H9 (cell line): Measurements from ENCODE around the gene SCN8A. TPM values are rescaled to one million over a fixed set of nuclear protein-coding genes. Genes with fewer than 3 reads are reported as not detected.

Experiments used
- DNase-seq: peaks from one replicate; pipeline ENCODE4 v3.0.0-alpha.2; 2017
- H2AFZ ChIP-seq: one replicate; pipeline ENCODE4 v1.6.1; 2013; ENCODE audit warnings: mild to moderate bottlenecking, low read length, control low read depth, moderate library complexity
- H2AK5ac ChIP-seq: 2 replicates; pipeline ENCODE4 v1.6.1; 2013; ENCODE audit warnings: low read length, control low read depth, mixed read lengths; ENCODE audit not compliant: insufficient read length
- H2BK120ac ChIP-seq: one replicate; pipeline ENCODE4 v1.6.1; 2013; ENCODE audit warnings: low read depth, mild to moderate bottlenecking, low read length, control low read depth, inconsistent platforms; ENCODE audit not compliant: poor library complexity, severe bottlenecking
- H2BK12ac ChIP-seq: 2 replicates; pipeline ENCODE4 v1.6.1; 2013; ENCODE audit warnings: low read length, control low read depth, mixed read lengths, low read depth; ENCODE audit not compliant: insufficient read length
- H2BK15ac ChIP-seq: 2 replicates; pipeline ENCODE4 v1.6.1; 2013; ENCODE audit warnings: low read depth, low read length, control low read depth
- H2BK20ac ChIP-seq: one replicate; pipeline ENCODE4 v1.6.1; 2013; ENCODE audit warnings: low read depth, mild to moderate bottlenecking, low read length, control low read depth, inconsistent platforms; ENCODE audit not compliant: poor library complexity, severe bottlenecking
- H2BK5ac ChIP-seq: 2 replicates; pipeline ENCODE4 v1.6.1; 2013; ENCODE audit warnings: low read length, control low read depth, mixed read lengths; ENCODE audit not compliant: insufficient read length
- H3K14ac ChIP-seq: 2 replicates; pipeline ENCODE4 v1.6.1; 2013; ENCODE audit warnings: low read length, control low read depth; ENCODE audit not compliant: insufficient read depth
- H3K18ac ChIP-seq: 2 replicates; pipeline ENCODE4 v1.6.1; 2013; ENCODE audit warnings: low read depth, mild to moderate bottlenecking, mixed read lengths, low read length, control low read depth; ENCODE audit not compliant: insufficient read length
- H3K23ac ChIP-seq: 2 replicates; pipeline ENCODE4 v1.6.1; 2013; ENCODE audit warnings: low read length, control low read depth, mixed read lengths, low read depth; ENCODE audit not compliant: insufficient read length
- H3K23me2 ChIP-seq: 2 replicates; pipeline ENCODE4 v1.6.1; 2013; ENCODE audit warnings: low read depth, mild to moderate bottlenecking, mixed read lengths, low read length, control low read depth; ENCODE audit not compliant: insufficient read length, poor library complexity, severe bottlenecking
- H3K27ac ChIP-seq: 2 replicates; pipeline ENCODE4 v1.5.1; 2013; ENCODE audit warnings: low read length, control low read depth, mixed read lengths, low read depth; ENCODE audit not compliant: insufficient read length
- H3K27me3 ChIP-seq: 2 replicates; pipeline ENCODE4 v1.6.1; 2013; ENCODE audit warnings: low read length, control low read depth, inconsistent platforms; ENCODE audit not compliant: insufficient read depth
- H3K4ac ChIP-seq: 2 replicates; pipeline ENCODE4 v1.6.1; 2013; ENCODE audit warnings: low read depth, mild to moderate bottlenecking, control low read depth, inconsistent platforms, low read length, moderate library complexity
- H3K4me1 ChIP-seq: 2 replicates; pipeline ENCODE4 v1.6.1; 2013; ENCODE audit warnings: low read length, control low read depth, inconsistent platforms; ENCODE audit not compliant: insufficient read depth
- H3K4me2 ChIP-seq: 2 replicates; pipeline ENCODE4 v1.6.1; 2013; ENCODE audit warnings: low read length, control low read depth, mixed read lengths; ENCODE audit not compliant: insufficient read length, insufficient read depth
- H3K56ac ChIP-seq: 2 replicates; pipeline ENCODE4 v1.6.1; 2013; ENCODE audit warnings: low read depth, mild to moderate bottlenecking, mixed read lengths, low read length, control low read depth; ENCODE audit not compliant: insufficient read length
- H3K79me1 ChIP-seq: 2 replicates; pipeline ENCODE4 v1.6.1; 2013; ENCODE audit warnings: low read depth, mild to moderate bottlenecking, moderate library complexity, low read length, control low read depth, inconsistent platforms; ENCODE audit not compliant: insufficient read depth, poor library complexity, severe bottlenecking
- H3K79me2 ChIP-seq: 2 replicates; pipeline ENCODE4 v1.6.1; 2013; ENCODE audit warnings: low read length, control low read depth, inconsistent platforms; ENCODE audit not compliant: insufficient read depth
- H3K9ac ChIP-seq: 2 replicates; pipeline ENCODE4 v1.6.1; 2013; ENCODE audit warnings: low read length, control low read depth, mixed read lengths; ENCODE audit not compliant: insufficient read length; ENCODE audit errors: extremely low read depth
- H3K9me3 ChIP-seq: one replicate; pipeline ENCODE4 v1.6.1; 2013; ENCODE audit warnings: low read depth, low read length, inconsistent platforms; ENCODE audit not compliant: control insufficient read depth
- H3T11ph ChIP-seq: one replicate; pipeline ENCODE4 v1.6.1; 2013; ENCODE audit warnings: mild to moderate bottlenecking, low read length, control low read depth, inconsistent platforms
- H4K20me1 ChIP-seq: one replicate; pipeline ENCODE4 v1.6.1; 2013; ENCODE audit not compliant: control insufficient read depth, insufficient read length, insufficient read depth
- H4K5ac ChIP-seq: 2 replicates; pipeline ENCODE4 v1.6.1; 2013; ENCODE audit warnings: low read depth, mild to moderate bottlenecking, mixed read lengths, low read length, control low read depth; ENCODE audit not compliant: insufficient read length
- H4K8ac ChIP-seq: replicated peaks from 2 replicates; pipeline ENCODE4 v1.6.1; 2013; ENCODE audit warnings: low read length, control low read depth, mixed read lengths, low read depth; ENCODE audit not compliant: insufficient read length
- H4K91ac ChIP-seq: 2 replicates; pipeline ENCODE4 v1.6.1; 2013; ENCODE audit warnings: low read depth, mild to moderate bottlenecking, moderate library complexity, mixed read lengths, low read length, control low read depth; ENCODE audit not compliant: insufficient read length
- H3K27ac Mint-ChIP-seq, 3 experiments: 2 replicates in 2 of 3; 3 replicates in 1 of 3; pipeline ENCODE4 v1.8.0; 2020 to 2021; ENCODE audit warnings: mixed read lengths in 3 of 3, mild to moderate bottlenecking in 1 of 3, moderate library complexity in 1 of 3
- H3K27me3 Mint-ChIP-seq: 2 replicates; pipeline ENCODE4 v1.8.0; 2021; ENCODE audit warnings: low read depth, mild to moderate bottlenecking, moderate library complexity, mixed read lengths
- H3K36me3 Mint-ChIP-seq, 3 experiments: 2 replicates in 2 of 3; 3 replicates in 1 of 3; pipeline ENCODE4 v1.8.0; 2020 to 2021; ENCODE audit warnings: low read depth in 3 of 3, mixed read lengths in 3 of 3; ENCODE audit not compliant: insufficient read depth in 1 of 3
- H3K4me1 Mint-ChIP-seq, 2 experiments: 2 replicates each; pipeline ENCODE4 v1.8.0; 2020; ENCODE audit warnings: mixed read lengths in 2 of 2
- H3K4me3 Mint-ChIP-seq, 2 experiments: 2 replicates in 1 of 2; 3 replicates in 1 of 2; pipeline ENCODE4 v1.8.0; 2020 to 2021; ENCODE audit warnings: mild to moderate bottlenecking in 2 of 2, mixed read lengths in 2 of 2, moderate library complexity in 1 of 2
- H3K9me3 Mint-ChIP-seq, 2 experiments: 2 replicates in 1 of 2; 3 replicates in 1 of 2; pipeline ENCODE4 v1.8.0; 2020; ENCODE audit warnings: mild to moderate bottlenecking in 2 of 2, mixed read lengths in 2 of 2, moderate library complexity in 1 of 2
- WGBS: extraction: QIAGEN DNeasy Blood & Tissue Kit; methylation state at CpG from one replicate; pipeline ENCODE4 v1.1.7; 2013; ENCODE audit warnings: missing lambda C conversion rate, low lambda C conversion rate, mixed read lengths; ENCODE audit not compliant: insufficient read length; ENCODE audit errors: extremely low coverage; 5-methylcytosine and 5-hydroxymethylcytosine counted together
- total RNA-seq: library from RNA; stranded (reverse); gene quantifications from 2 replicates; pipeline ENCODE4 v1.2.1, GENCODE V29; 2021
- TF ChIP-seq, protein P1 (sequence below): fragments of 200-600 bp; sonication (generic); conservative IDR thresholded peaks from 3 replicates; pipeline ENCODE4 v1.8.0; 2021; ENCODE audit warnings: antibody characterized with exemption, mild to moderate bottlenecking

The SCN8A gene
- total RNA-seq, 1 experiment from 2014 or later, result 15.2 TPM

DNA sequence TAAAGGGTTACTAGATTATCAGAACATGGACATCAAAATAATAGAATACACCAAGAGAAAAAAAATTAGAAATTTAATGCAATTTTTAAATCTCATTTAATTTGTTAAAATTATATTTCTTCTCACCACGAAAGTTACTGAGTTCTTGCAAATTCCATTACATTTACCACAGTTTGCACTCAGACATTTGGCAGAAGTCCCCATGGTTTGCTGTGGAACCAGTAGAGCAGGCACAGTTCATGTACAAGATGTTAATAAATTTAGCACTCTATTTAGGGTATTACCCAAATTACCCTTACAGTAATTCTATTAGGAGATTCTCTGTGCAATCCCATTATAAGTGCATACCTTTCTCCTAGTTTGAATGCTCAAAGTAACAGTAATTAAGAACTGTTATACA, 9.7 kb downstream of the SCN8A start:
- H3K79me2 ChIP-seq, result peaks cover 3% of the 10 kb centered on the region; the same call in 1 of the 2 replicates

More for the DNA sequence above, 9.7 kb downstream of the SCN8A start:
- H2BK15ac ChIP-seq, result no peak overlapping the region
- Mint-ChIP-seq H3K27ac (no peak overlapping the region), H3K36me3 (peaks cover 0 to 11% (median 8%) of the 10 kb centered on the region in 3 experiments; a peak in 5 of 7 replicates), H3K9me3 (peaks cover 0 to 1% of the 10 kb centered on the region in 2 experiments; a peak in 2 of 5 replicates), H3K27me3 (no peaks in the 10 kb centered on the region), H3K4me1 (peaks cover 18 to 37% of the 10 kb centered on the region in 2 experiments), H3K4me3 (no peak overlapping the region)
- no peak overlapping the region for H2BK20ac ChIP-seq
- H3K56ac ChIP-seq, result no peak overlapping the region
- H3K9me3 ChIP-seq, result no peaks in the 10 kb centered on the region
- no peak overlapping the region for H3K14ac ChIP-seq
- H4K20me1 ChIP-seq, result no peaks in the 10 kb centered on the region
- no peak overlapping the region for H3K27ac ChIP-seq
- no peak overlapping the region for H4K5ac ChIP-seq
- no peak overlapping the region for H2BK12ac ChIP-seq
- no peak overlapping the region for H3T11ph ChIP-seq
- no peak overlapping the region for H2AFZ ChIP-seq
- H2BK120ac ChIP-seq, result no peak overlapping the region
- no peaks in the 10 kb centered on the region for H3K79me1 ChIP-seq
- H3K4me2 ChIP-seq, result no peak overlapping the region
- TF ChIP-seq, protein P1, sequence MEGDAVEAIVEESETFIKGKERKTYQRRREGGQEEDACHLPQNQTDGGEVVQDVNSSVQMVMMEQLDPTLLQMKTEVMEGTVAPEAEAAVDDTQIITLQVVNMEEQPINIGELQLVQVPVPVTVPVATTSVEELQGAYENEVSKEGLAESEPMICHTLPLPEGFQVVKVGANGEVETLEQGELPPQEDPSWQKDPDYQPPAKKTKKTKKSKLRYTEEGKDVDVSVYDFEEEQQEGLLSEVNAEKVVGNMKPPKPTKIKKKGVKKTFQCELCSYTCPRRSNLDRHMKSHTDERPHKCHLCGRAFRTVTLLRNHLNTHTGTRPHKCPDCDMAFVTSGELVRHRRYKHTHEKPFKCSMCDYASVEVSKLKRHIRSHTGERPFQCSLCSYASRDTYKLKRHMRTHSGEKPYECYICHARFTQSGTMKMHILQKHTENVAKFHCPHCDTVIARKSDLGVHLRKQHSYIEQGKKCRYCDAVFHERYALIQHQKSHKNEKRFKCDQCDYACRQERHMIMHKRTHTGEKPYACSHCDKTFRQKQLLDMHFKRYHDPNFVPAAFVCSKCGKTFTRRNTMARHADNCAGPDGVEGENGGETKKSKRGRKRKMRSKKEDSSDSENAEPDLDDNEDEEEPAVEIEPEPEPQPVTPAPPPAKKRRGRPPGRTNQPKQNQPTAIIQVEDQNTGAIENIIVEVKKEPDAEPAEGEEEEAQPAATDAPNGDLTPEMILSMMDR, result no peak
- H3K9ac ChIP-seq, result no peak overlapping the region
- H3K4ac ChIP-seq, result no peak overlapping the region
- H4K8ac ChIP-seq, result no peak overlapping the region
- H4K91ac ChIP-seq, result no peak overlapping the region
- DNase-seq, result no peak
- H3K18ac ChIP-seq, result no peak overlapping the region
- no peaks in the 10 kb centered on the region for H3K27me3 ChIP-seq
- no peak overlapping the region for H2AK5ac ChIP-seq
- no peak overlapping the region for H2BK5ac ChIP-seq
- WGBS, result no CpG with 5 or more reads among the region's 1 CpG
- H3K23me2 ChIP-seq, result no peaks in the 10 kb centered on the region
- H3K4me1 ChIP-seq, result no peaks in the 10 kb centered on the region
- H3K23ac ChIP-seq, result no peak overlapping the region
